ENCODE measurements around the gene TBL2.

DNA sequence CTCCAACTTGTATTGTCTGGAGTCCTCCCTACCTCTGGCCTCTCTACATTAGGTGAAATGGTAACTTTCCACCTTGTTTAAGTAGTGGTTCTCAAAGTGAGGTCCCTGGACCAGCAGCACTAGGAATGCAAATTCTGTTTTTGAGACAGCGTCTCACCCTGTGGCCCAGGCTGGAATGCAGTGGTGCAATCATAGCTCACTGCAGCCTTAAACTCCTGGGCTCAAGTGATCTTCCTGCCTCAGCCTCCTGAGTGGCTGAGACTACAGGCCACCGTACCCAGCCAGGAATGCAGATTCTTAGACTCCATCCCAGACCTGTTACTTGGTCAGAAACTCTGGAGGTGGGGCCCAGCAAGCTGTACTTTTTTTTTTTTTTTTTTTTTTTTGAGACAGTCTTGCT is 6.8 kb upstream of the TBL2 start:
- TF ChIP-seq, protein P1, sequence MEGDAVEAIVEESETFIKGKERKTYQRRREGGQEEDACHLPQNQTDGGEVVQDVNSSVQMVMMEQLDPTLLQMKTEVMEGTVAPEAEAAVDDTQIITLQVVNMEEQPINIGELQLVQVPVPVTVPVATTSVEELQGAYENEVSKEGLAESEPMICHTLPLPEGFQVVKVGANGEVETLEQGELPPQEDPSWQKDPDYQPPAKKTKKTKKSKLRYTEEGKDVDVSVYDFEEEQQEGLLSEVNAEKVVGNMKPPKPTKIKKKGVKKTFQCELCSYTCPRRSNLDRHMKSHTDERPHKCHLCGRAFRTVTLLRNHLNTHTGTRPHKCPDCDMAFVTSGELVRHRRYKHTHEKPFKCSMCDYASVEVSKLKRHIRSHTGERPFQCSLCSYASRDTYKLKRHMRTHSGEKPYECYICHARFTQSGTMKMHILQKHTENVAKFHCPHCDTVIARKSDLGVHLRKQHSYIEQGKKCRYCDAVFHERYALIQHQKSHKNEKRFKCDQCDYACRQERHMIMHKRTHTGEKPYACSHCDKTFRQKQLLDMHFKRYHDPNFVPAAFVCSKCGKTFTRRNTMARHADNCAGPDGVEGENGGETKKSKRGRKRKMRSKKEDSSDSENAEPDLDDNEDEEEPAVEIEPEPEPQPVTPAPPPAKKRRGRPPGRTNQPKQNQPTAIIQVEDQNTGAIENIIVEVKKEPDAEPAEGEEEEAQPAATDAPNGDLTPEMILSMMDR (conservative IDR thresholded peaks at IDR 0.05; ENCODE audit: low read length) = no peak
- no peak for TF ChIP-seq EZH2phosphoT487 (IDR thresholded peaks at IDR 0.05; ENCODE audit: borderline replicate concordance, low read depth, low read length)

Measured in OCI-LY7 (cell line).